Neural progenitor cell (in vitro differentiated cells): ENCODE measurements around the gene LAMA2. TPM values are rescaled to one million over a fixed set of nuclear protein-coding genes. Genes with fewer than 3 reads are reported as not detected.

Source experiments
- DNase-seq: peaks from one replicate; pipeline ENCODE4 v3.0.0-alpha.2; 2016; ENCODE audit warnings: low spot score
- H2AFZ ChIP-seq: fragments of 200-600 bp; sonication (generic); replicated peaks from 2 replicates; pipeline ENCODE4 v1.6.1; 2016; ENCODE audit warnings: antibody characterized with exemption
- H3F3A ChIP-seq: fragments of 200-600 bp; sonication (generic); 2 replicates; pipeline ENCODE4 v1.6.1; 2016; ENCODE audit warnings: antibody characterized with exemption, low read depth
- H3K27ac ChIP-seq: fragments of 200-600 bp; sonication (generic); 2 replicates; pipeline ENCODE4 v1.5.1; 2016; ENCODE audit warnings: mild to moderate bottlenecking
- H3K27me3 ChIP-seq: fragments of 200-600 bp; sonication (generic); 2 replicates; pipeline ENCODE4 v1.6.1; 2016; ENCODE audit warnings: mild to moderate bottlenecking, moderate library complexity
- H3K36me3 ChIP-seq: fragments of 200-600 bp; sonication (generic); 2 replicates; pipeline ENCODE4 v1.5.1; 2016
- H3K4me1 ChIP-seq: fragments of 200-600 bp; sonication (generic); 2 replicates; pipeline ENCODE4 v1.6.1; 2016; ENCODE audit warnings: mixed run types
- H3K4me2 ChIP-seq: fragments of 200-600 bp; sonication (generic); 2 replicates; pipeline ENCODE4 v1.6.1; 2016
- H3K4me3 ChIP-seq: fragments of 200-600 bp; sonication (generic); 2 replicates; pipeline ENCODE4 v1.5.1; 2016
- H3K79me2 ChIP-seq: fragments of 200-600 bp; sonication (generic); 2 replicates; pipeline ENCODE4 v1.6.1; 2016; ENCODE audit warnings: low read depth
- H3K9ac ChIP-seq: fragments of 200-600 bp; sonication (generic); 2 replicates; pipeline ENCODE4 v1.6.1; 2016
- H3K9me3 ChIP-seq: fragments of 200-600 bp; sonication (generic); 2 replicates; pipeline ENCODE4 v1.5.1; 2016; ENCODE audit warnings: low read depth
- H4K20me1 ChIP-seq: fragments of 200-600 bp; sonication (generic); 2 replicates; pipeline ENCODE4 v1.6.1; 2016; ENCODE audit warnings: low read depth
- H3K27ac Mint-ChIP-seq: 3 replicates; pipeline ENCODE4 v1.8.0; 2021; ENCODE audit warnings: mixed read lengths
- H3K27me3 Mint-ChIP-seq: 2 replicates; pipeline ENCODE4 v1.8.0; 2022; ENCODE audit warnings: low read depth, mild to moderate bottlenecking, inconsistent platforms, moderate library complexity, mixed read lengths; ENCODE audit not compliant: insufficient read depth
- H3K36me3 Mint-ChIP-seq: 3 replicates; pipeline ENCODE4 v1.8.0; 2021; ENCODE audit warnings: mixed read lengths
- H3K4me1 Mint-ChIP-seq: 3 replicates; pipeline ENCODE4 v1.8.0; 2021; ENCODE audit warnings: mixed read lengths
- H3K4me3 Mint-ChIP-seq: 3 replicates; pipeline ENCODE4 v1.8.0; 2021; ENCODE audit warnings: mild to moderate bottlenecking, moderate library complexity, mixed read lengths
- H3K9me3 Mint-ChIP-seq: 3 replicates; pipeline ENCODE4 v1.8.0; 2020; ENCODE audit warnings: mixed read lengths
- EZH2 ChIP-seq: fragments of 200-600 bp; sonication (generic); IDR thresholded peaks from 2 replicates; pipeline ENCODE4 v1.6.1; 2017; ENCODE audit warnings: antibody characterized with exemption, mild to moderate bottlenecking, moderate library complexity
- EZH2phosphoT487 ChIP-seq: fragments of 200-600 bp; sonication (generic); IDR thresholded peaks from 2 replicates; pipeline ENCODE4 v1.6.1; 2017; ENCODE audit warnings: antibody characterized with exemption
- total RNA-seq: library from RNA; depleted of rRNA; stranded (reverse); fragments of >200 nt; gene quantifications from 2 replicates; pipeline ENCODE4 v1.2.3, GENCODE V29; 2015; ENCODE audit warnings: low replicate concordance
- TF ChIP-seq, protein P1 (sequence below): fragments of 200-600 bp; sonication (generic); IDR thresholded peaks from 2 replicates; pipeline ENCODE4 v1.5.1; 2017; ENCODE audit warnings: antibody characterized with exemption, mild to moderate bottlenecking

LAMA2 gene
- total RNA-seq, 1 donor from 2014 or later, result 1.5 TPM

DNA sequence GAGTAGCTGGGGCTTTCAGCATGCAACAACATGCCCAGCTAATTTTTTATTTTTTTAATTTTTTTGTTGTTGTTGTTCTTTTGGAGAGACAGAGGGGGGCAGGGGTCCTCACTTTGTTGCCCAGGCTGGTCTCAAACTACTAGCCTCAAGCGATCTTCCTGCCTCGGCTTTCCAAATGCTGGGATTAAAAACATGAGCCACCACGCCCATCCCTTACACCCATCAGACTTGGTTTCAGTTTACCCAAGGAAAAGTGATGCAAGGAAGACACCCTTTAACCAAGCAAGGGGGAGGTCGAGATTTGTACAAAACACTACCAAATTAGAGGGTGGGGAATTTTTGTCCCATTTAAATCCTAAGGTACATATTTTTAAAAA, 616.9 kb downstream of the LAMA2 start:
- H3K27ac ChIP-seq, result no peak overlapping the region
- no peaks in the 10 kb centered on the region for H3K27me3 ChIP-seq
- Mint-ChIP-seq H3K27ac (no peak overlapping the region), H3K27me3 (peaks cover 3% of the 10 kb centered on the region), H3K4me3 (no peak overlapping the region), H3K4me1 (peaks cover 40% of the 10 kb centered on the region), H3K9me3 (no peaks in the 10 kb centered on the region), H3K36me3 (no peaks in the 10 kb centered on the region)
- no peaks in the 10 kb centered on the region for H3K79me2 ChIP-seq
- H3K9me3 ChIP-seq, result no peaks in the 10 kb centered on the region
- no peak for TF ChIP-seq EZH2
- TF ChIP-seq, protein P1, sequence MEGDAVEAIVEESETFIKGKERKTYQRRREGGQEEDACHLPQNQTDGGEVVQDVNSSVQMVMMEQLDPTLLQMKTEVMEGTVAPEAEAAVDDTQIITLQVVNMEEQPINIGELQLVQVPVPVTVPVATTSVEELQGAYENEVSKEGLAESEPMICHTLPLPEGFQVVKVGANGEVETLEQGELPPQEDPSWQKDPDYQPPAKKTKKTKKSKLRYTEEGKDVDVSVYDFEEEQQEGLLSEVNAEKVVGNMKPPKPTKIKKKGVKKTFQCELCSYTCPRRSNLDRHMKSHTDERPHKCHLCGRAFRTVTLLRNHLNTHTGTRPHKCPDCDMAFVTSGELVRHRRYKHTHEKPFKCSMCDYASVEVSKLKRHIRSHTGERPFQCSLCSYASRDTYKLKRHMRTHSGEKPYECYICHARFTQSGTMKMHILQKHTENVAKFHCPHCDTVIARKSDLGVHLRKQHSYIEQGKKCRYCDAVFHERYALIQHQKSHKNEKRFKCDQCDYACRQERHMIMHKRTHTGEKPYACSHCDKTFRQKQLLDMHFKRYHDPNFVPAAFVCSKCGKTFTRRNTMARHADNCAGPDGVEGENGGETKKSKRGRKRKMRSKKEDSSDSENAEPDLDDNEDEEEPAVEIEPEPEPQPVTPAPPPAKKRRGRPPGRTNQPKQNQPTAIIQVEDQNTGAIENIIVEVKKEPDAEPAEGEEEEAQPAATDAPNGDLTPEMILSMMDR, result no peak
- TF ChIP-seq EZH2phosphoT487, result no peak
- no peak for DNase-seq
- no peaks in the 10 kb centered on the region for H3F3A ChIP-seq
- no peak overlapping the region for H3K4me3 ChIP-seq
- H3K9ac ChIP-seq, result no peak overlapping the region
- H3K4me1 ChIP-seq, result no peaks in the 10 kb centered on the region
- H3K36me3 ChIP-seq, result no peaks in the 10 kb centered on the region
- H3K4me2 ChIP-seq, result no peak overlapping the region
- H2AFZ ChIP-seq, result no peak overlapping the region
- H4K20me1 ChIP-seq, result no peaks in the 10 kb centered on the region

DNA sequence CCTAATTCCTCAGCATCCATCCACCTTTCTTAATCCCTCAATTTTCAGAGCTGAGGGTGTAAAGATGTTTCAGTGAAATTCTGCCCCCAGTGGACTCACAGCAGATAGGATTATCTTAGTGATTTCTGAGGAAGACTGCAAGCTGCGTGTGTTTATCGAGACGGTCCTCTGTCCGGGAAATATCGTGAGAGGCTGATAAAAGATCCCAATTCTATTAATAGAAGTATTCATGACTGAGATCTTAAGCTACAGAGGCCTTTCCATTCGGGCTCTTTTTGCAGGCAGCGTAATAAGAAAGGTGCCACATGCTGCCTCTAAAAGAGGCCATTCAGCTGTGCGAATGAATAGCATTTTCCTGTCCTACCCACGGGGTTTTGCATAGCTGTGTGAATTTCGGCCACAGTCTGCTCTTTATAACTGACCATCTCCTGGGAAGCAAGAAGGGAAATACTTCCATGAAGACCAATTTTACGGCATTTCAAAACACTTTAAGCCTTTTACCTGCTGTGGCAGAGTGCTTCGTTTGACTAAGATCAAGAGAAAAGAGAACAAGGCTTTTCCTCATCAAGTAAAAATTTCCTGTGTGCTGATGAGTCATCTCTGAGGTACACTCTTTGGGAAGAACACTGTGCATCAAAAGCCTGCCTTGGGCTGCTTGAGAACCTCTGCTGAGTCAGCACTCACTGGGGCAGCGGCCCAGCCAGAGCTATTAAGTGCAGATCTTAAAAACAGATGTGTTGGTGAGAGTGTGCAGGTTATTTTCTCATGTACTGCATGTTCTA, 618.2 kb downstream of the LAMA2 start:
- Histone ChIP-seq H3K9me3 (no peaks in the 10 kb centered on the region), H3K36me3 (no peaks in the 10 kb centered on the region), H3K4me3 (no peak overlapping the region), H3K9ac (no peak overlapping the region), H3K4me2 (no peak overlapping the region), H3K27ac (no peak overlapping the region), H2AFZ (peak overlapping the region; percentile 14), H3F3A (no peaks in the 10 kb centered on the region), H3K79me2 (no peaks in the 10 kb centered on the region), H4K20me1 (no peaks in the 10 kb centered on the region), H3K27me3 (no peaks in the 10 kb centered on the region), H3K4me1 (no peaks in the 10 kb centered on the region)
- H3K27ac Mint-ChIP-seq, result peak overlapping the region; percentile 95
- H3K4me1 Mint-ChIP-seq, result peaks cover 40% of the 10 kb centered on the region
- no peaks in the 10 kb centered on the region for H3K27me3 Mint-ChIP-seq
- TF ChIP-seq, protein P1, result peak; percentile 54
- no peak for TF ChIP-seq EZH2
- no peaks in the 10 kb centered on the region for H3K36me3 Mint-ChIP-seq
- peak; percentile 43 for DNase-seq
- H3K4me3 Mint-ChIP-seq, result peak overlapping the region; percentile 76
- no peaks in the 10 kb centered on the region for H3K9me3 Mint-ChIP-seq

GRCh38 chr6:129501740-129502660, 619.1 kb downstream of the LAMA2 start:
- Histone ChIP-seq H3K27ac (no peak overlapping the region), H2AFZ (peak overlapping the region; percentile 14), H3K36me3 (no peaks in the 10 kb centered on the region), H3K27me3 (no peaks in the 10 kb centered on the region), H3K4me1 (no peaks in the 10 kb centered on the region), H3K4me3 (no peak overlapping the region), H3K9ac (no peak overlapping the region), H4K20me1 (no peaks in the 10 kb centered on the region), H3K79me2 (no peaks in the 10 kb centered on the region), H3K9me3 (no peaks in the 10 kb centered on the region), H3F3A (no peaks in the 10 kb centered on the region), H3K4me2 (no peak overlapping the region)
- Mint-ChIP-seq H3K9me3 (no peaks in the 10 kb centered on the region), H3K4me1 (peaks cover 40% of the 10 kb centered on the region), H3K36me3 (no peaks in the 10 kb centered on the region), H3K27me3 (no peaks in the 10 kb centered on the region), H3K27ac (peak overlapping the region; percentile 95), H3K4me3 (peak overlapping the region; percentile 76)
- TF ChIP-seq, protein P1, result no peak
- TF ChIP-seq EZH2 (no peak), EZH2phosphoT487 (no peak)
- no peak for DNase-seq
